ENCODE measurements around the gene HOXB13. TPM values are rescaled to one million over a fixed set of nuclear protein-coding genes. Genes with fewer than 3 reads are reported as not detected.

The HOXB13 gene
- total and polyA plus RNA-seq, 9 donors: 0.38 TPM; not detected in 8

DNA sequence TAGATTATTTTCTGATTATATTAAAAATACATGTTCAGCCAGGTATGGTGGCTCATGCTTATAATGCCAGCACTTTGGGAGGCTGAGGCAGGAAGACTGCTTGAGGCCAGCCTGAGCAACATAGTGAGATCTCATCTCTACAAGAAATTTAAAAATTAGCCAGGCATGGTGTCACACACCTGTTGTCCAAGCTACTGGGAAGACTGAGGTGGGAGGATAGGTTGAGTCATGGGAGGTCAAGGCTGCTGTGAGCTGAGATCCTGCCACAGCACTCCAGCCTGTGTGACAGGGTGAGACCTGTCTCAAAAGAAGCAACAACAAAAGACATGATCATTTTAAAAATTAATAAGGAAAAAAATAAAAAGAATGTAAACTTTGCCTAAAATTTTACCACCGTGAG lies 46.9 kb downstream of the HOXB13 start:
- H3K27ac ChIP-seq: no peak overlapping the region
- intact Hi-C loops (cut with DNase I): no loop called here
- DNase-seq: no peak
- H3K9me3 ChIP-seq: no peaks in the 10 kb centered on the region
- H3K27me3 ChIP-seq: no peaks in the 10 kb centered on the region
- no peak overlapping the region for H3K4me3 ChIP-seq
- WGBS, 3 donors: 49 to 66% (median 58%) methylated on average over 1 of the region's 1 CpG
- H3K4me1 ChIP-seq (ENCODE audit: insufficient read depth): peaks cover 4% of the 10 kb centered on the region
- H3K36me3 ChIP-seq: no peaks in the 10 kb centered on the region
- TF ChIP-seq POLR2A (IDR thresholded peaks at IDR 0.05): no peak
- TF ChIP-seq, protein P1, sequence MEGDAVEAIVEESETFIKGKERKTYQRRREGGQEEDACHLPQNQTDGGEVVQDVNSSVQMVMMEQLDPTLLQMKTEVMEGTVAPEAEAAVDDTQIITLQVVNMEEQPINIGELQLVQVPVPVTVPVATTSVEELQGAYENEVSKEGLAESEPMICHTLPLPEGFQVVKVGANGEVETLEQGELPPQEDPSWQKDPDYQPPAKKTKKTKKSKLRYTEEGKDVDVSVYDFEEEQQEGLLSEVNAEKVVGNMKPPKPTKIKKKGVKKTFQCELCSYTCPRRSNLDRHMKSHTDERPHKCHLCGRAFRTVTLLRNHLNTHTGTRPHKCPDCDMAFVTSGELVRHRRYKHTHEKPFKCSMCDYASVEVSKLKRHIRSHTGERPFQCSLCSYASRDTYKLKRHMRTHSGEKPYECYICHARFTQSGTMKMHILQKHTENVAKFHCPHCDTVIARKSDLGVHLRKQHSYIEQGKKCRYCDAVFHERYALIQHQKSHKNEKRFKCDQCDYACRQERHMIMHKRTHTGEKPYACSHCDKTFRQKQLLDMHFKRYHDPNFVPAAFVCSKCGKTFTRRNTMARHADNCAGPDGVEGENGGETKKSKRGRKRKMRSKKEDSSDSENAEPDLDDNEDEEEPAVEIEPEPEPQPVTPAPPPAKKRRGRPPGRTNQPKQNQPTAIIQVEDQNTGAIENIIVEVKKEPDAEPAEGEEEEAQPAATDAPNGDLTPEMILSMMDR (IDR thresholded peaks at IDR 0.05): no peak
- no peak for TF ChIP-seq EP300 (IDR thresholded peaks at IDR 0.05)

DNA sequence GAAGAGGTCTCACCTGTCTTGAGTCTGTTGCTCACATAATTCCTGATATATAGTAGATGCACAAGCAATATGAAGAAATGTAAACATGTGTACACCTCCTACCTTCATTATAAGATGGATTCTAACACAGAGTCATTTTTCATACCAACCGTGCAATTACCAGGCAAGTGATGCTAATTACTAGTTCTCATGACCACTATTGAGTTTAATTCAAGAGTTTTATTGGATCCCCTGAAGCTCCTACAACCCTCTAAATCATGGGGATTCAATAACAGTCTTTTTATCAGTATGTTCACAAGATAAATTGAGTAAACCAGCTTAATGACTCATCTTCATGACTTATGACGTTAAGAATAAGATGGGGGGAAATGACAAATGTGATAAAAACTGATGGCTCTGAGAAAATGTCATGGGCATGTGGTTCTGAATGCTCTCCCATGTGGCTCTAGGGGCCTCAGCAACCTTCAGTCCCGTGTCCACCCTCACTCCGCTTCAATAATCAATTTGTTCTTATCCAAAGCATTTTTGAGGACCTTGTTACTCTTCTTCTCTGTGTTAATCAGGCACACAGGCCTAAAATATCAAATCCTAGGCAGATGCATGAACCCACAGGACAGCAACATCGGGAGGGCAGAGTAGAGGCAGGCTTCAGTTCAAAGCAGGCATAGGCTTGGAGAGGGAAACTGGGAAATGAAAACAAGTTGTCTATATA lies 49.0 kb downstream of the HOXB13 start:
- no peak for DNase-seq
- intact Hi-C loops (cut with DNase I): loop anchor here in 1 of 4 donors (5.0 kb wide), 1 partner anchor 203 kb away; no protein-coding TSS in a partner anchor
- Histone ChIP-seq H3K36me3 (no peaks in the 10 kb centered on the region), H3K27me3 (no peaks in the 10 kb centered on the region), H3K4me1 (ENCODE audit: insufficient read depth) (peaks cover 4% of the 10 kb centered on the region), H3K4me3 (no peak overlapping the region), H3K27ac (no peak overlapping the region), H3K9me3 (no peaks in the 10 kb centered on the region)
- WGBS, 3 donors: 66 to 74% (median 66%) methylated on average over 5 of the region's 5 CpGs
- TF ChIP-seq, protein P1 (IDR thresholded peaks at IDR 0.05): no peak
- no peak for TF ChIP-seq EP300 (IDR thresholded peaks at IDR 0.05)
- TF ChIP-seq POLR2A (IDR thresholded peaks at IDR 0.05): no peak

DNA sequence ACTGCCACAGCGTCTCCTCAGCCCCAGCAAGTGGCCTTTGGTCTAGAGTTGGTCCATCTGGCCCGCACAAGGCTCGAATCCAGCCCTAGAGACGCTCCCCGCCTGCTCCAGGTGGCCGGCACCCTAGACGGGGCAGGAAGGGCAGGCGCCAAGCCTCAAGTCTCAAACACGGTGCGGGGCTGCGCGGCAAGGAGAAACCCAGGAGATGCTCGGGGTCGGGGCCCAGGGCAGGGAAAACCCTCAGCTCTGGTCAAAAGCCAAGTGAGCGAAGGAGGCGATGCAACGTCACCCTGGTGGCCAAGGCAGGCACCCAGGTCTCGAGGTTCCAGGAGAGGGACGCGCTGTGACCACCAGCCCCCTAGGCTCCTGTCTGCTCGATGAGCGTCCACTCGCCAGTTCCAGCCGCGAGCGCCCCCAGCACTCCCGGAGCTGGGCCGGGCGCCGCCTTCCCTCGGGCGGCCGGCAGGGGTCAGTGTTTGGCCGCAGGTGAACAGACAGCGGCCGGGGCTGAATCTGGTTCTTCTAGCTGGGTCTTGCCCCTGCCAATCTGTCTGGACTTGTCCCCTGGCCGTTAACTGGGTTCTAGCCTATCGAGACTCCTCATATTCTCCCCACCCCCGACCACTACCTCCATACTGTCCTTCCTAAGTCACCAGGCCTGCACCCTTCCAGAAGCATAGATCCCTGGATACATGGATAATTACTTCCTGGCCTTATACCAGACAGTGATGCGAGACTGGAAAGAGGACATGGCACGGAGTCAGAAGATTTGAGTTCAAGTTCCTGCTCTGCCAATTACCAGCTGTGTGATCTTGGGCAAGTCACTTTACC lies 50.2 kb downstream of the HOXB13 start:
- intact Hi-C loops (cut with DNase I): loop anchor here in 1 of 4 donors (5.0 kb wide), 1 partner anchor 204 kb away; no protein-coding TSS in a partner anchor
- WGBS, 3 donors: 5 to 7% (median 7%) methylated on average over 41 of the region's 41 CpGs
- H3K36me3 ChIP-seq: no peaks in the 10 kb centered on the region
- H3K4me1 ChIP-seq (ENCODE audit: insufficient read depth): peaks cover 4% of the 10 kb centered on the region
- H3K27me3 ChIP-seq: no peaks in the 10 kb centered on the region
- H3K4me3 ChIP-seq: no peak overlapping the region
- no peak overlapping the region for H3K27ac ChIP-seq
- H3K9me3 ChIP-seq: no peaks in the 10 kb centered on the region
- TF ChIP-seq EP300 (IDR thresholded peaks at IDR 0.05): no peak
- TF ChIP-seq, protein P1 (IDR thresholded peaks at IDR 0.05): peak; percentile 7 to 39 (median 23)
- DNase-seq: peak; percentile 12 to 59 (median 22)

DNA sequence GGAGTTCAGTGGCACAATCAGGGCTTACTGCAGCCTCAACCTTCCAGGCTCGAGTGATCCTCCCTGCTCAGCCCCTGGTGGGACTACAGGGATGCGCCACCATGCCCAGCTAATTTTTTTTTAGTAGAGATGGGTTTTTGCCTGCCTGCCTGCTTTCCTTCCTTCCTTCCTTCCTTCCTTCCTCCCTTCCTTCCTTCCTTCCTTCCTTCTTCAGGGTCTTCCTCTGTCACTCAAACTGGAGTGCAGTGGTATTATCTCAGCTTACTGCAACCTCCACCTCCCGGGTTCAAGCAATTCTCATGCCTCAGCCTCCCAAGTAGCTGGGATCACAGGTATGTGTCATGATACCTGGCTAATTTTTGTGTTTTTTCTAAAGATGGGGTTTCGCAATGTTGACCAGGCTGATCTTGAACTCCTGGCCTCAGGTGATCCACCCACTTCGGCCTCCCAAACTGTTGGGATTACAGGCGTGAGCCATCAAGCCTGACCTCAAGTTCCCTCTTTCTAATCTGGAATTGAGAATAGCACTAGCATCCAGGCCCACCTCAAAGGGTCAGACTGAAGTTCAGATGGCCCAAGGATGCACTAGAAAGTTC lies 51.5 kb downstream of the HOXB13 start:
- H3K9me3 ChIP-seq: no peaks in the 10 kb centered on the region
- no peak overlapping the region for H3K27ac ChIP-seq
- WGBS, 3 donors: 65 to 80% (median 67%) methylated on average over 6 of the region's 6 CpGs

More for the DNA sequence above, 51.5 kb downstream of the HOXB13 start:
- Histone ChIP-seq H3K36me3 (no peaks in the 10 kb centered on the region), H3K4me1 (ENCODE audit: insufficient read depth) (peaks cover 4% of the 10 kb centered on the region), H3K4me3 (no peak overlapping the region), H3K27me3 (no peaks in the 10 kb centered on the region)
- TF ChIP-seq, protein P1 (IDR thresholded peaks at IDR 0.05): no peak
- TF ChIP-seq POLR2A (IDR thresholded peaks at IDR 0.05): no peak
- TF ChIP-seq EP300 (IDR thresholded peaks at IDR 0.05): no peak
- no peak for DNase-seq
- intact Hi-C loops (cut with DNase I): loop anchor here in 1 of 4 donors (5.0 kb wide), 1 partner anchor 205 kb away; no protein-coding TSS in a partner anchor
